GM12878 (cell line): ENCODE results near the gene SMAD1. TPM values are rescaled to one million over a fixed set of nuclear protein-coding genes. Genes with fewer than 3 reads are reported as not detected.

Experiments
- ATAC-seq: fragments of 200-7000 bp; cut with Tn5 transposase; 3 replicates; pipeline ENCODE4 v1.9.1; 2020; ENCODE audit warnings: mild to moderate bottlenecking, moderate library complexity
- Bru-seq: library from RNA; stranded (reverse); fragments of 400-500 nt; gene quantifications from one replicate; lab custom pipeline; 2021; lab: Mats Ljungman, UMichigan
- BruChase-seq, 2 experiments: library from RNA; stranded (reverse); fragments of 400-500 nt; gene quantifications; one replicate each; lab custom pipeline; 2021; lab: Mats Ljungman, UMichigan
- BruUV-seq: library from RNA; stranded (reverse); fragments of 400-500 nt; replicated peaks from 2 replicates; lab custom pipeline; 2021; lab: Mats Ljungman, UMichigan
- CTCF ChIA-PET: fragments of 300-600 bp; sonication (Branson Sonifier 250); formaldehyde crosslinking; extraction: SDS; loops from one replicate; lab custom pipeline; 2021; ENCODE audit warnings: inconsistent platforms; lab: Yijun Ruan, JAX
- POLR2A ChIA-PET: fragments of 350-600 bp; formaldehyde crosslinking; extraction: SDS; loops from one replicate; lab custom pipeline; 2021; ENCODE audit warnings: inconsistent platforms; lab: Charles Lee
- RAD21 ChIA-PET: fragments of 300-600 bp; sonication (Branson Sonifier 250); formaldehyde crosslinking; loops from one replicate; lab custom pipeline; 2023; ENCODE audit warnings: antibody characterized with exemption; ENCODE audit not compliant: unreplicated experiment; lab: Charles Lee
- SMC1A ChIA-PET: fragments of 300-600 bp; sonication (Branson Sonifier 250); formaldehyde crosslinking; loops from one replicate; lab custom pipeline; 2023; ENCODE audit not compliant: unreplicated experiment, uncharacterized antibody; lab: Charles Lee
- DNase-seq: peaks from one replicate; pipeline ENCODE4 v3.0.0-alpha.2; 2011; ENCODE audit warnings: low read depth, low spot score
- FAIRE-seq: peaks from 3 replicates; lab custom pipeline; 2011; peaks lifted over from hg19 to GRCh38; lab: Jason Lieb, UNC
- H2AFZ ChIP-seq: 2 replicates; pipeline ENCODE4 v1.6.0; 2011; ENCODE audit warnings: low read depth, low read length, control low read depth; ENCODE audit not compliant: control insufficient read depth
- H3K27ac ChIP-seq: 2 replicates; pipeline ENCODE4 v1.5.1; 2011; ENCODE audit warnings: control low read depth; ENCODE audit not compliant: control insufficient read depth, insufficient read depth
- H3K27me3 ChIP-seq, 2 experiments: replicated peaks in 1 of 2; 2 replicates each; pipeline versions ENCODE4 v1.6.0 to v1.6.1; 2011; ENCODE audit warnings: low read length in 1 of 2; ENCODE audit not compliant: control insufficient read depth in 2 of 2, insufficient read depth in 2 of 2
- H3K36me3 ChIP-seq, 2 experiments: 2 replicates each; pipeline ENCODE4 v1.5.1; 2011; ENCODE audit warnings: low read length in 1 of 2; ENCODE audit not compliant: control insufficient read depth in 2 of 2, insufficient read depth in 2 of 2
- H3K4me1 ChIP-seq: 2 replicates; pipeline ENCODE4 v1.6.1; 2011; ENCODE audit warnings: mild to moderate bottlenecking, low read length, moderate library complexity, mixed read lengths; ENCODE audit not compliant: control insufficient read depth, insufficient read depth
- H3K4me2 ChIP-seq: 2 replicates; pipeline ENCODE4 v1.6.0; 2011; ENCODE audit warnings: control low read depth; ENCODE audit not compliant: control insufficient read depth, insufficient read depth
- H3K4me3 ChIP-seq: fragments of 200-600 bp; sonication (generic); 2 replicates; pipeline ENCODE4 v1.5.1; 2016
- H3K79me2 ChIP-seq: 2 replicates; pipeline ENCODE4 v1.6.0; 2011; ENCODE audit warnings: low read length; ENCODE audit not compliant: control insufficient read depth, insufficient read depth
- H3K9ac ChIP-seq: 2 replicates; pipeline ENCODE4 v1.8.0; 2011; ENCODE audit warnings: low read length, control low read depth, mixed read lengths; ENCODE audit not compliant: control insufficient read depth, insufficient read depth
- H3K9me3 ChIP-seq: replicated peaks from 3 replicates; pipeline ENCODE4 v1.5.1; 2011; ENCODE audit warnings: mild to moderate bottlenecking, low read length; ENCODE audit not compliant: control insufficient read depth, insufficient read depth
- H4K20me1 ChIP-seq: 2 replicates; pipeline ENCODE4 v1.6.0; 2011; ENCODE audit not compliant: control insufficient read depth, insufficient read depth
- ATF3 ChIP-seq: IDR thresholded peaks from 2 replicates; pipeline ENCODE4 v1.6.1; 2011; ENCODE audit warnings: low read depth, mild to moderate bottlenecking, low read length, moderate library complexity, borderline replicate concordance; ENCODE audit errors: extremely low read depth
- CREM ChIP-seq: IDR thresholded peaks from 2 replicates; pipeline ENCODE4 v1.6.1; 2014; ENCODE audit warnings: antibody characterized with exemption, low read depth
- CUX1 ChIP-seq: IDR thresholded peaks from 2 replicates; pipeline ENCODE4 v1.6.1; 2012; ENCODE audit warnings: improper control_type of control experiment, low read depth, low read length; ENCODE audit not compliant: insufficient replicate concordance
- FOXM1 ChIP-seq: IDR thresholded peaks from 2 replicates; pipeline ENCODE4 v1.6.1; 2012; ENCODE audit warnings: low read depth, mild to moderate bottlenecking, inconsistent platforms, low read length, moderate library complexity
- IKZF2 ChIP-seq, 2 experiments: fragments of 450-650 bp; IDR thresholded peaks; 2 replicates each; pipeline ENCODE4 v1.6.1; 2017; ENCODE audit warnings: mild to moderate bottlenecking in 2 of 2, moderate library complexity in 2 of 2
- NFIC ChIP-seq: IDR thresholded peaks from 2 replicates; pipeline ENCODE4 v1.6.1; 2012; ENCODE audit warnings: low read depth, mild to moderate bottlenecking, inconsistent platforms, low read length, moderate library complexity
- TAF1 ChIP-seq: IDR thresholded peaks from 2 replicates; pipeline ENCODE4 v1.6.1; 2011; ENCODE audit warnings: mild to moderate bottlenecking, low read depth, low read length, borderline replicate concordance
- ZBTB11 ChIP-seq: fragments of 450-650 bp; formaldehyde crosslinking; IDR thresholded peaks from 2 replicates; pipeline ENCODE4 v1.5.0; 2022; ENCODE audit warnings: mild to moderate bottlenecking, missing genetic modification characterization
- ZNF217 ChIP-seq: fragments of 450-650 bp; IDR thresholded peaks from 2 replicates; pipeline ENCODE4 v1.6.1; 2017; ENCODE audit warnings: antibody characterized with exemption, mild to moderate bottlenecking
- WGBS: methylation state at CpG from one replicate; pipeline ENCODE4 v1.1.6; 2016; ENCODE audit warnings: low lambda C conversion rate; ENCODE audit not compliant: insufficient replicate concordance, insufficient coverage; ENCODE audit errors: missing lambda C conversion rate; 5-methylcytosine and 5-hydroxymethylcytosine counted together
- in situ Hi-C: fragments of 300-500 bp; cut with MboI; formaldehyde crosslinking; loops from 9 replicates; pipeline ENCODE4 v1.14.3; 2018; ENCODE audit warnings: mixed read lengths
- intact Hi-C: fragments of 100-400 bp; cut with micrococcal nuclease; formaldehyde crosslinking; loops from one replicate; pipeline ENCODE4 v1.14.2; 2022; ENCODE audit not compliant: unreplicated experiment
- long read RNA-seq, 2 experiments: library from polyadenylated mRNA; unstranded; transcript quantifications; one replicate each; pipeline ENCODE4 v2.0.0, GENCODE V29; 2019 to 2020
- polyA minus RNA-seq, 3 experiments: library from RNA; depleted of rRNA, polyadenylated mRNA; stranded (reverse); fragments of >200 nt; gene quantifications; 2 replicates each; pipeline ENCODE4 v1.2.3, GENCODE V29; 2011
- polyA plus RNA-seq, 11 experiments: library from polyadenylated mRNA; depleted of rRNA in 4 of 11; unstranded in 6 of 11; stranded (reverse) in 5 of 11; fragments of >200 nt; fragmentation: Nextera tagmentation in 4 of 11; fragmentation: Illumina TruSeq in 1 of 11; extraction: Ambion mirVana in 4 of 11; extraction: Trizol in 1 of 11; gene quantifications; 1 replicate in 1 of 11; 2 replicates in 10 of 11; pipeline versions ENCODE4 v1.2.1 to v1.2.3, GENCODE V29; 2011 to 2016; ENCODE audit warnings: inconsistent platforms in 2 of 11, missing spikeins in 2 of 11, low read depth in 1 of 11
- total RNA-seq, 4 experiments: library from RNA; depleted of rRNA in 3 of 4; stranded (reverse); fragments of >200 nt in 3 of 4; fragmentation: Illumina TruSeq in 1 of 4; extraction: Trizol in 1 of 4; gene quantifications; 2 replicates each; pipeline versions ENCODE4 v1.2.1 to v1.2.3, GENCODE V29; 2013 to 2021

SMAD1 gene
- 2.0 and 2.4 TPM in 2 replicates for total RNA-seq (2013; cell fraction: nucleolus; rRNA removed)
- total RNA-seq (2014; rRNA removed) (12.4 and 19.9 TPM in 2 replicates), total RNA-seq (2014; rRNA removed; fragmentation: Illumina TruSeq; extraction: Trizol) (14.5 and 16.5 TPM in 2 replicates), total RNA-seq (2021) (13.5 and 13.8 TPM in 2 replicates), polyA plus RNA-seq (2011; rRNA removed) (0.23 and 0.29 TPM in 2 replicates), polyA plus RNA-seq (2014; fragmentation: Illumina TruSeq; extraction: Trizol) (17.5 and 20.5 TPM in 2 replicates), polyA plus RNA-seq (2014; fragmentation: Nextera tagmentation; extraction: Ambion mirVana) (10 to 100 TPM in 1 of 2 experiments, 1 to 10 TPM in 1; 7.8 to 11.6 TPM), polyA plus RNA-seq (2014; rRNA removed) (10.6 and 13.4 TPM in 2 replicates), polyA plus RNA-seq (2016; fragmentation: Nextera tagmentation; extraction: Ambion mirVana) (10 to 100 TPM; 16.1 to 17.0 TPM), polyA minus RNA-seq (2011; rRNA and poly(A)+ RNA removed) (1.1 TPM in 1 of 2 replicates, not detected in the other), Bru-seq, nascent RNA (percentile 56 among the genes with signal in this experiment), BruChase-seq, experiment 1, labeled RNA remaining after a 6-hour chase (percentile 44 among the genes with signal in this experiment), BruChase-seq, experiment 2, labeled RNA remaining after a 2-hour chase (percentile 42 among the genes with signal in this experiment)
- 5.1 TPM for polyA plus RNA-seq (2011; ENCODE audit: low read depth)
- 0.17 and 0.22 TPM in 2 replicates for polyA plus RNA-seq (2011; cell fraction: cytosol; rRNA removed)
- 0.16 and 0.59 TPM in 2 replicates for polyA plus RNA-seq (2011; cell fraction: nucleus; rRNA removed)
- polyA plus RNA-seq (2012), result 6.6 and 8.3 TPM in 2 replicates
- polyA minus RNA-seq (2011; cell fraction: cytosol; rRNA and poly(A)+ RNA removed), result 0.73 TPM in 1 of 2 replicates, not detected in the other
- polyA minus RNA-seq (2011; cell fraction: nucleus; rRNA and poly(A)+ RNA removed), result not detected in 2 replicates
- long read RNA-seq, experiment 1, partial matches to known transcripts, result 0 of 1 reads
- long read RNA-seq, experiment 1, other reads (novel, unspliced or antisense), result 0 of 1 reads
- long read RNA-seq, experiment 2, partial matches to known transcripts, result 0 of 3 reads
- long read RNA-seq, experiment 2, other reads (novel, unspliced or antisense), result 3 of 3 reads

GRCh38 chr4:145481164-145481941 is at the start of gene SMAD1:
Gene SMAD1 (plus strand): TSS chr4:145481853. CDS start chr4:145514614, 32,761 bp downstream.
- Histone ChIP-seq H3K4me3 (peak within 1 kb of the TSS; percentile 81), H3K4me2 (peak within 1 kb of the TSS; percentile 64), H3K36me3 (no peaks in the 10 kb centered on the region), H3K9me3 (no peaks in the 10 kb centered on the region; the same call in 2 of the 3 replicates), H3K27me3 (peaks cover 0 to 3% of the 10 kb centered on the region in 2 experiments; a peak in 1 of 4 replicates), H3K4me1 (peaks cover 2% of the 10 kb centered on the region; the same call in 1 of the 2 replicates), H3K9ac (peak within 1 kb of the TSS; percentile 82), H4K20me1 (no peaks in the 10 kb centered on the region), H2AFZ (peak within 1 kb of the TSS; percentile 38), H3K27ac (peak within 1 kb of the TSS; percentile 85), H3K79me2 (peaks cover 47% of the 10 kb centered on the region)
- POLR2A ChIA-PET, result no interaction called here
- intact Hi-C loops, result no loop called here
- FAIRE-seq (no peak), DNase-seq (no peak), ATAC-seq (peak; percentile 78)
- 7% methylated on average over 22 of the region's 65 CpGs for WGBS
- SMC1A ChIA-PET, result no interaction called here
- no TSS peak for BruUV-seq
- RAD21 ChIA-PET, result no interaction called here
- in situ Hi-C loops, result no loop called here
- CTCF ChIA-PET, result no interaction called here
- TF ChIP-seq CREM (no peak), CUX1 (no peak), NFIC (no peak), ATF3 (no peak), FOXM1 (no peak), IKZF2 (IDR thresholded peaks at IDR 0.05) (no peak), TAF1 (no peak), ZBTB11 (CRISPR knock-in tag) (no peak), ZNF217 (no peak)
